ENCODE data around the gene NME2. TPM values are rescaled to one million over a fixed set of nuclear protein-coding genes. Genes with fewer than 3 reads are reported as not detected.
"Not testable (repeated sequence)": the region's sequence is repeated elsewhere in the genome, so short reads cannot be mapped to it uniquely, and the experiment has no call there.

The NME2 gene
- total RNA-seq, 1 donor from 2014 or later, result 542 TPM

GRCh38 chr17:51152766-51153209 lies 13.4 kb upstream of the NME2 start:
- peak; percentile 42 for DNase-seq (ENCODE audit: low read depth)

GRCh38 chr17:51153210-51154072 lies 12.8 kb upstream of the NME2 start, which contains the start of gene NME1:
TSS of gene NME1 (plus strand) at chr17:51153559. CDS start at chr17:51155655, 2,096 bp downstream.
- DNase-seq (ENCODE audit: low read depth), result peak; percentile 99

- no peak for DNase-seq (ENCODE audit: low read depth)
These were observed 12.0 kb upstream of the NME2 start for GRCh38 chr17:51154176-51154575.

- DNase-seq (ENCODE audit: low read depth), result no peak
These were observed 10.8 kb upstream of the NME2 start for GRCh38 chr17:51155416-51155815.

GRCh38 chr17:51159604-51160003 lies 6.6 kb upstream of the NME2 start:
- no peak for DNase-seq (ENCODE audit: low read depth)

GRCh38 chr17:51161541-51161940 lies 4.7 kb upstream of the NME2 start:
- DNase-seq (ENCODE audit: low read depth), result no peak

- DNase-seq (ENCODE audit: low read depth), result no peak
These were observed 1.1 kb upstream of the NME2 start for GRCh38 chr17:51164911-51165679.

- DNase-seq (ENCODE audit: low read depth), result peak; percentile 6
These were observed 472 bp upstream of the NME2 start for GRCh38 chr17:51165680-51166197.

- no peak for DNase-seq (ENCODE audit: low read depth)
These were observed 1.0 kb downstream of the NME2 start for GRCh38 chr17:51166987-51167931.

- DNase-seq (ENCODE audit: low read depth), result no peak
These were observed 3.1 kb downstream of the NME2 start for GRCh38 chr17:51169340-51169739.

GRCh38 chr17:51170736-51171135 lies 4.5 kb downstream of the NME2 start:
- no peak for DNase-seq (ENCODE audit: low read depth)

GRCh38 chr17:51172030-51172429 lies 5.8 kb downstream of the NME2 start:
- not testable (repeated sequence) for DNase-seq (ENCODE audit: low read depth)

- DNase-seq (ENCODE audit: low read depth), result no peak
These were observed 14.3 kb downstream of the NME2 start for GRCh38 chr17:51180486-51180885.

GRCh38 chr17:51184124-51184523 lies 17.9 kb downstream of the NME2 start:
- DNase-seq (ENCODE audit: low read depth), result no peak

- DNase-seq (ENCODE audit: low read depth), result no peak
These were observed 19.6 kb downstream of the NME2 start for GRCh38 chr17:51185763-51186332.

GRCh38 chr17:51188271-51188833 lies 22.1 kb downstream of the NME2 start:
- no peak for DNase-seq (ENCODE audit: low read depth)

- no peak for DNase-seq (ENCODE audit: low read depth)
These were observed 23.0 kb downstream of the NME2 start for GRCh38 chr17:51189162-51189561.

GRCh38 chr17:51189628-51190027 lies 23.4 kb downstream of the NME2 start:
- DNase-seq (ENCODE audit: low read depth), result no peak

- no peak for DNase-seq (ENCODE audit: low read depth)
These were observed 25.7 kb downstream of the NME2 start for GRCh38 chr17:51191895-51192294.

- no peak for DNase-seq (ENCODE audit: low read depth)
These were observed 31.5 kb downstream of the NME2 start for GRCh38 chr17:51197754-51198153.

- no peak for DNase-seq (ENCODE audit: low read depth)
These were observed 34.1 kb downstream of the NME2 start for GRCh38 chr17:51200295-51200694.

Data from renal cortical epithelial cell (primary cell).